Heart right ventricle (tissue), 16 donors: ENCODE measurements around the gene CPLX3. TPM values are rescaled to one million over a fixed set of nuclear protein-coding genes. Genes with fewer than 3 reads are reported as not detected.

Experiments used
- ATAC-seq, 8 donors: fragments of 200-7000 bp; cut with Tn5 transposase; one replicate each; pipeline ENCODE4 v1.9.1; 2020; ENCODE audit warnings: mild to moderate bottlenecking in 8 of 8, moderate library complexity in 8 of 8, moderate number of reproducible peaks in 1 of 8
- DNase-seq, 2 donors: peaks; one replicate each; pipeline ENCODE4 v3.0.0-alpha.2; 2020
- H3K27ac ChIP-seq, 10 donors: fragments of 200-600 bp; sonication (generic) in 2 of 10; one replicate each; pipeline versions ENCODE4 v1.5.0 to v1.8.0; 2020 to 2022; ENCODE audit warnings: mild to moderate bottlenecking in 3 of 10
- H3K27me3 ChIP-seq, 7 donors: fragments of 200-600 bp; one replicate each; pipeline ENCODE4 v1.8.0; 2021 to 2022; ENCODE audit warnings: mild to moderate bottlenecking in 2 of 7
- H3K36me3 ChIP-seq, 9 donors: fragments of 200-600 bp; sonication (generic) in 1 of 9; one replicate each; pipeline versions ENCODE4 v1.5.0 to v1.8.0; 2020 to 2022; ENCODE audit warnings: mild to moderate bottlenecking in 2 of 9
- H3K4me1 ChIP-seq, 9 donors: fragments of 200-600 bp; sonication (generic) in 1 of 9; one replicate each; pipeline versions ENCODE4 v1.5.0 to v1.8.0; 2020 to 2022; ENCODE audit warnings: mild to moderate bottlenecking in 4 of 9
- H3K4me3 ChIP-seq, 10 donors: fragments of 200-600 bp; sonication (generic) in 2 of 10; one replicate each; pipeline versions ENCODE4 v1.5.0 to v1.8.0; 2020 to 2022; ENCODE audit warnings: mild to moderate bottlenecking in 7 of 10, moderate library complexity in 2 of 10
- H3K9me3 ChIP-seq, 11 donors: fragments of 200-600 bp in 10 of 11; sonication (generic) in 2 of 11; one replicate each; pipeline versions ENCODE4 v1.5.0 to v1.8.0; 2013 to 2022; ENCODE audit warnings: mild to moderate bottlenecking in 2 of 11, control low read depth in 1 of 11, moderate library complexity in 1 of 11
- WGBS, 2 donors: extraction: QIAGEN DNeasy Blood & Tissue Kit; methylation state at CpG; one replicate each; pipeline ENCODE4 v1.1.7; 2013; ENCODE audit warnings: inconsistent platforms in 1 of 2; 5-methylcytosine and 5-hydroxymethylcytosine counted together
- intact Hi-C, 10 donors: fragments of 100-400 bp; cut with DNase I; formaldehyde crosslinking; loops; one replicate each; pipeline versions ENCODE4 v1.11.1 to v1.14.2; 2022
- polyA plus RNA-seq, 2 donors: library from polyadenylated mRNA; stranded (reverse); fragments of 200-250 nt; gene quantifications; one replicate each; pipeline ENCODE4 v1.2.3, GENCODE V29; 2013
- total RNA-seq, 10 donors: library from RNA; stranded (reverse); fragmentation: NEBNext Ultra II Directional in 3 of 10; extraction: Animal tissue kit (Norgen Biotek cat#: 25700) in 3 of 10; gene quantifications; one replicate each; pipeline versions ENCODE4 v1.2.1 to v1.2.4, GENCODE V29; 2021 to 2023
- TF ChIP-seq, protein P1 (sequence below), 9 donors: fragments of 200-600 bp; sonication (generic) in 2 of 9; IDR thresholded peaks; one replicate each; pipeline versions ENCODE4 v1.5.0 to v1.8.0; 2021 to 2022; ENCODE audit warnings: antibody characterized with exemption in 9 of 9, mild to moderate bottlenecking in 5 of 9, moderate library complexity in 1 of 9
- donor health status: Arrhythmogenic right ventricular cardiomyopathy.
- donor health status: ischemic (EF 13 %, LVEDD 7.1; RV severe dilation, severe dysfunction).
- donor health status: healthy with polysubstance abuse.
- donor health status: DM: no; HTN: yes; CAD: no.
- donor health status: DM: no; HTN: no; CAD: no.
- donor health status: ischemic (EF 25% LVEDD 6.9; RV normal size, moderate dysfunction).
- donor health status: ischemic (EF 25% LVEDD 5.7; RV mildly dilated, moderate dysfunction).
- donor health status: healthy.
- donor health status: DM: yes; HTN: yes; CAD: no.
- donor health status: Ischemic cardiomyopathy.
- donor health status: ischemic (EF 35%, LVEDD 5.7; RV mildly dilated, moderate dysfunction).
- donor health status: nonischemic (EF 11% LVEDD 7.7; RV severe dilation, severe dysfunction).
- donor health status: DM: yes; HTN: yes; CAD: no.
- donor health status: PGD.
- donor health status: ischemic (EF 29% LVEDD 5.4; RV normal size, mild dysfunction).
- donor health status: nonischemic (EF 23%, LVEDD 6.1; RV moderate dilation, normal function).

The CPLX3 gene
- total and polyA plus RNA-seq, 12 donors = 0.04 to 14.6 (median 1.3) TPM; not detected in 1

DNA sequence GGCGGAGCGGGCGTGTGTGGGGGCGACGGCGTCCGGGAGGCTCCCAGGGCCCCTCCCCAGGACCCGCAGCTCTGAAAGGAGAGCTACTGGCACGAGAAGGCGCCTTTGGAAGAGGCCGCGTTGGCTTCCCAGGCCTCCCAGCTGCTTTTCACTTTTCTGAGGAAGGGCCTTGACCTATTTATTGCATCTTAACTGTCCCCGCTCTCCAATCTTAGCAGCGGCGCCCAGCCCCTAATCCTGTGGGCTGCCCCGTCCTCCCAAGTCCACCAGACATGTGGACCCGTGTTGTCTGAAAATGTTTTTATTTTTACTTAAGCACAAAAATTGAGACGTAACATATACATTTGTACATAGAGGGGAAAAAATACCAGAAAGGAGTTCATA is 17.0 kb downstream of the CPLX3 start:
- H3K27ac ChIP-seq = peak overlapping the region; percentile 9 to 97 (median 88)
- H3K36me3 ChIP-seq = peaks cover 0 to 70% (median 21%) of the 10 kb centered on the region in 9 donors
- TF ChIP-seq, protein P1, sequence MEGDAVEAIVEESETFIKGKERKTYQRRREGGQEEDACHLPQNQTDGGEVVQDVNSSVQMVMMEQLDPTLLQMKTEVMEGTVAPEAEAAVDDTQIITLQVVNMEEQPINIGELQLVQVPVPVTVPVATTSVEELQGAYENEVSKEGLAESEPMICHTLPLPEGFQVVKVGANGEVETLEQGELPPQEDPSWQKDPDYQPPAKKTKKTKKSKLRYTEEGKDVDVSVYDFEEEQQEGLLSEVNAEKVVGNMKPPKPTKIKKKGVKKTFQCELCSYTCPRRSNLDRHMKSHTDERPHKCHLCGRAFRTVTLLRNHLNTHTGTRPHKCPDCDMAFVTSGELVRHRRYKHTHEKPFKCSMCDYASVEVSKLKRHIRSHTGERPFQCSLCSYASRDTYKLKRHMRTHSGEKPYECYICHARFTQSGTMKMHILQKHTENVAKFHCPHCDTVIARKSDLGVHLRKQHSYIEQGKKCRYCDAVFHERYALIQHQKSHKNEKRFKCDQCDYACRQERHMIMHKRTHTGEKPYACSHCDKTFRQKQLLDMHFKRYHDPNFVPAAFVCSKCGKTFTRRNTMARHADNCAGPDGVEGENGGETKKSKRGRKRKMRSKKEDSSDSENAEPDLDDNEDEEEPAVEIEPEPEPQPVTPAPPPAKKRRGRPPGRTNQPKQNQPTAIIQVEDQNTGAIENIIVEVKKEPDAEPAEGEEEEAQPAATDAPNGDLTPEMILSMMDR (IDR thresholded peaks at IDR 0.05) = peak in 3 of 9 donors; percentile 18 to 42 (median 29)
- ATAC-seq = peak in 1 of 8 donors; percentile 10
- DNase-seq = no peak
- H3K4me1 ChIP-seq = peaks cover 5 to 38% (median 23%) of the 10 kb centered on the region in 9 donors
- WGBS, 2 donors = 12 to 17% methylated on average over 18 of the region's 18 CpGs
- H3K4me3 ChIP-seq = peak overlapping the region in 9 of 10 donors; percentile 77 to 98 (median 88)
- no peaks in the 10 kb centered on the region for H3K27me3 ChIP-seq
- no peaks in the 10 kb centered on the region for H3K9me3 ChIP-seq
- intact Hi-C loops = loop anchor here in 9 of 10 donors (2.0 to 10.0 kb wide), 7 partner anchors 51 to 94 kb away; partner anchors contain the start of genes CSK (in 4 of the 9), MPI (in 2 of the 9), COX5A (in 1 of the 9) and FAM219B (in 1 of the 9)

DNA sequence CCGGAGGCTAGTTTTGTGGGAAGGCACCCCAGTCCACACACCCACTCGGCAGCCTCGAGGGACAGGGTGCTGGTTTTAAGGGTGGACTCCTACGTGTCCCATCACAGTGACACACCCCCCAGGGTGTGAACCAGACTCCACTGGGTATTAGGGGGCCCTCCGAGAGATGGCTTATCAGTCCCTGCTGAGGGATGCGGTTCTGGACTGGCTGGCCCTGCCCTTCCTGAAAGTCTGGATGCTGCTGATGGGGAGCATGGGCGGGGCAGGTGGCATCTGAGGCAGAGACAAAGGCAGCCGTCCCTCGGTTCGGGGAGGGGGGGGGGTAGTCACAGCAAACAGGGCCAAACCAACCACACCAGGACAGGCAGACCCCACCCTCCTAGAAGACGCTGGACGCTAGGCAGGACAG is 17.5 kb downstream of the CPLX3 start:
- no peaks in the 10 kb centered on the region for H3K27me3 ChIP-seq
- TF ChIP-seq, protein P1 (IDR thresholded peaks at IDR 0.05) = no peak
- H3K27ac ChIP-seq = peak overlapping the region in 9 of 10 donors; percentile 71 to 97 (median 89)
- DNase-seq (no peak), ATAC-seq (peak in 2 of 8 donors; percentile 5 to 6)
- H3K9me3 ChIP-seq = no peaks in the 10 kb centered on the region
- H3K4me3 ChIP-seq = peak overlapping the region in 7 of 10 donors; percentile 77 to 98 (median 88)
- intact Hi-C loops = loop anchor here in 9 of 10 donors (2.0 to 10.0 kb wide), 8 partner anchors 25 to 93 kb away; partner anchors contain the start of genes CSK (in 4 of the 9), MPI (in 2 of the 9), COX5A (in 1 of the 9) and FAM219B (in 1 of the 9)
- peaks cover 5 to 38% (median 23%) of the 10 kb centered on the region in 9 donors for H3K4me1 ChIP-seq
- peaks cover 0 to 70% (median 26%) of the 10 kb centered on the region in 9 donors for H3K36me3 ChIP-seq
- 64 to 75% methylated on average over 12 of the region's 12 CpGs for WGBS, 2 donors

DNA sequence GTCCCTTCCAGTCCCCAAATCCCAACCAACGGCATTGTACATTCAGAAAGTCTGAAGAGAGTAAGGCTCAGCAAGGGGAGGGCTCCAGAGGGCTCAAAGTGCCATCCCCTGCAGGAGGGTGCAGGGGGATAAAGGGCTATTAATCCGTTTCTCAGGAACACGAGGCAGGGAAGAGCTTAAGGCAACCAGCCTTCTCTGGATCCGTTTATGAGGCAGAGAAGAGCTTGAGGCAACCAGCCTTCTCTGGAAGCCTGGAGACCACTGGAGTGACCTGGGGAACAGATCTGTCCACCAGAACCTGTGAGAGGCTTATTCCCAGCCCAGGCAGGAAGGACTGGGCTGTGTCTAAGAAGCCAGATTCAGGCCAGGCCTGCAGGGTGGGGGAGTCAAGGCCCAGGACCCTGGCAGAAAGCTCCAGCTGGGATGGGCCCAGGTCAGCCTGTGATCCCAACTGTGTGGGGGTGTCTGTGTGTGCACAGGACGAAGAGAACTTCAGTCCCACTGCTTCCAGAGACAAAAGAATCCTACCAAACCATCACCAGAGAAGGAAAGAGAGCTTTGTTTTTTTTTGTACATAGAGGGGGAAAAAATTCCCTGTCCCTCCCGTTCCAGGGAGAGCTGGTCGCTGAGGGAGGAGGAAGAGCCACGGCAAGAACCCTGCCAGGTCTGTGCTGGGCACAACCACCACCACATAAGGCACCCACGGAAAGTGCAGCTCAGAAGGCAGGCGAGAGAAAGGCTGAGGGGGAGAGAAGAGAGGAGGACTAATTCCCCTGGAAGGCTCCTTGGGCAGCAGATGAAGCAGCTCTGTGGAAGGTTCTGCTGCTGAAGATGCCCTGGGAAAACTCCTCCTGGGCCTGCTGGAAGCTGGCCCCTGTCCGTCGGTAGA is 18.1 kb downstream of the CPLX3 start:
- DNase-seq (no peak), ATAC-seq (no peak)
- Histone ChIP-seq H3K4me1 (peaks cover 5 to 38% (median 23%) of the 10 kb centered on the region in 9 donors), H3K36me3 (peaks cover 0 to 70% (median 31%) of the 10 kb centered on the region in 9 donors), H3K4me3 (no peak overlapping the region), H3K9me3 (no peaks in the 10 kb centered on the region), H3K27me3 (no peaks in the 10 kb centered on the region), H3K27ac (peak overlapping the region in 5 of 10 donors; percentile 87 to 97 (median 89))
- intact Hi-C loops = loop anchor here in 9 of 10 donors (2.0 to 10.0 kb wide), 7 partner anchors 24 to 93 kb away; partner anchors contain the start of genes CSK (in 4 of the 9), MPI (in 2 of the 9), COX5A (in 1 of the 9) and FAM219B (in 1 of the 9)
- 82 to 86% methylated on average over 12 of the region's 12 CpGs for WGBS, 2 donors
- TF ChIP-seq, protein P1 (IDR thresholded peaks at IDR 0.05) = no peak

DNA sequence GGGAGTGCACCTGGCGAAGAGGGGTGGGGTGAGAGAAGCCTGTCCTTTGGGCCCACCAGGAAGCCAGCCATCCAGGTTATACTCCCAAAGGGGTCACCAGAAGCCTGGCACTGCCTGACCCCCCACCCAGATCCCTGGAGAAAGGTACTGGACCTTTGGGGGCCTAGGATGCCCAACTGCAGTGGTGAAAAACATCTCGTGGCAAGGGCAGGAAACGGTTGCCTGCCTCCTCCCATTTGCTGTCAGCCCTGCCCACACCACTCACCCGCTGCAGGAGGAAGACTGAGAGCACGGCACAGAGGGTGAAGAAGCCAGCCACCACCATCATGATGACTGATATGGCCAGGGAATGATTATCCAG is 18.8 kb downstream of the CPLX3 start:
- Histone ChIP-seq H3K4me1 (peaks cover 5 to 38% (median 23%) of the 10 kb centered on the region in 9 donors), H3K27ac (peak overlapping the region in 1 of 10 donors; percentile 89), H3K27me3 (no peaks in the 10 kb centered on the region), H3K4me3 (no peak overlapping the region), H3K9me3 (no peaks in the 10 kb centered on the region), H3K36me3 (peaks cover 0 to 70% (median 36%) of the 10 kb centered on the region in 9 donors)
- WGBS, 2 donors = 82% methylated on average over 5 of the region's 5 CpGs
- intact Hi-C loops = loop anchor here in 3 of 10 donors (2.0 to 10.0 kb wide), 3 partner anchors 24 to 60 kb away; partner anchors contain the start of genes MPI (in 2 of the 3) and CSK (in 1 of the 3)
- DNase-seq (no peak), ATAC-seq (no peak)
- TF ChIP-seq, protein P1 (IDR thresholded peaks at IDR 0.05) = no peak
